Psoas muscle (tissue), 8 donors: ENCODE measurements around the gene CAVIN1. TPM values are rescaled to one million over a fixed set of nuclear protein-coding genes. Genes with fewer than 3 reads are reported as not detected.
"Not testable (repeated sequence)": the region's sequence is repeated elsewhere in the genome, so short reads cannot be mapped to it uniquely, and the experiment has no call there.

Experiments
- ATAC-seq, 4 donors: fragments of 200-7000 bp; cut with Tn5 transposase; one replicate each; pipeline ENCODE4 v1.9.1; 2020; ENCODE audit warnings: moderate library complexity in 3 of 4, mild to moderate bottlenecking in 2 of 4
- DNase-seq, 2 donors: peaks; one replicate each; pipeline ENCODE4 v3.0.0-alpha.2; 2020
- H3K27ac ChIP-seq: fragments of 200-600 bp; one replicate; pipeline ENCODE4 v1.8.0; 2022
- H3K27me3 ChIP-seq, 3 donors: fragments of 200-600 bp in 1 of 3; one replicate each; pipeline versions ENCODE4 v1.6.1 to v1.8.0; 2013 to 2022; ENCODE audit warnings: low read length in 2 of 3, mild to moderate bottlenecking in 2 of 3, moderate library complexity in 1 of 3; ENCODE audit not compliant: insufficient read depth in 3 of 3
- H3K36me3 ChIP-seq, 2 donors: fragments of 200-600 bp in 1 of 2; one replicate each; pipeline versions ENCODE4 v1.6.1 to v1.8.0; 2013 to 2022; ENCODE audit warnings: low read depth in 1 of 2, mild to moderate bottlenecking in 1 of 2, moderate library complexity in 1 of 2; ENCODE audit not compliant: insufficient read depth in 1 of 2
- H3K4me1 ChIP-seq: fragments of 200-600 bp; one replicate; pipeline ENCODE4 v1.8.0; 2022
- H3K4me3 ChIP-seq: fragments of 200-600 bp; one replicate; pipeline ENCODE4 v1.8.0; 2022; ENCODE audit warnings: mild to moderate bottlenecking
- H3K9me3 ChIP-seq: fragments of 200-600 bp; one replicate; pipeline ENCODE4 v1.8.0; 2022
- CTCF ChIP-seq: fragments of 200-600 bp; IDR thresholded peaks from one replicate; pipeline ENCODE4 v1.8.0; 2022; ENCODE audit warnings: antibody characterized with exemption
- WGBS, 3 donors: extraction: QIAGEN DNeasy Blood & Tissue Kit; methylation state at CpG; one replicate each; pipeline versions ENCODE4 v1.1.6 to v1.1.7; 2013; 5-methylcytosine and 5-hydroxymethylcytosine counted together
- intact Hi-C, 2 donors: fragments of 100-400 bp; cut with DNase I; formaldehyde crosslinking; loops; one replicate each; pipeline versions ENCODE4 v1.11.0 to v1.14.2; 2022
- polyA plus RNA-seq, 3 donors: library from polyadenylated mRNA; stranded (reverse); fragments of 200-250 nt; gene quantifications; one replicate each; pipeline ENCODE4 v1.2.3, GENCODE V29; 2013
- total RNA-seq, 4 donors: library from RNA; stranded (reverse); fragmentation: NEBNext Ultra II Directional in 2 of 4; extraction: Animal tissue kit (Norgen Biotek cat#: 25700) in 2 of 4; gene quantifications; one replicate each; pipeline versions ENCODE4 v1.2.1 to v1.2.4, GENCODE V29; 2021 to 2023
- donor health status: healthy with polysubstance abuse.
- donor health status: DM: no; HTN: no; CAD: no; lungs with moderate emphysema.
- donor health status: Bipolar disorder and iron deficiency.
- donor health status: healthy.
- donor health status: DM: yes; HTN: yes; CAD: no.
- donor health status: DM: no; HTN: no; CAD: no.
- donor health status: DM: no; HTN: no; CAD: no.
- donor health status: DM: yes; HTN: yes; CAD: no.

CAVIN1 gene
- total and polyA plus RNA-seq, 7 donors, result 69.5 to 151 (median 109) TPM

- no peak for DNase-seq
- intact Hi-C loops, result no loop called here
- 51 to 73% (median 63%) methylated on average over 7 of the region's 7 CpGs for WGBS, 3 donors
- no peak overlapping the region for H3K4me3 ChIP-seq
- H3K27me3 ChIP-seq, result no peaks in the 10 kb centered on the region
- peaks cover under 1 to 2% of the 10 kb centered on the region in 2 donors for H3K36me3 ChIP-seq
- no peaks in the 10 kb centered on the region for H3K9me3 ChIP-seq
- H3K4me1 ChIP-seq, result peaks cover 60% of the 10 kb centered on the region
- peak in 1 of 4 donors; percentile 17 for ATAC-seq
- no peak for TF ChIP-seq CTCF
- H3K27ac ChIP-seq, result peak overlapping the region; percentile 74
Observed at GRCh38 chr17:42363767-42364585, 59.1 kb downstream of the CAVIN1 start.

- peaks cover 0 to 2% of the 10 kb centered on the region in 2 donors for H3K36me3 ChIP-seq
- H3K4me1 ChIP-seq, result peaks cover 62% of the 10 kb centered on the region
- DNase-seq (no peak), ATAC-seq (no peak)
- TF ChIP-seq CTCF, result no peak
- no peak overlapping the region for H3K4me3 ChIP-seq
- H3K27me3 ChIP-seq, result no peaks in the 10 kb centered on the region
- peak overlapping the region; percentile 74 for H3K27ac ChIP-seq
- no peaks in the 10 kb centered on the region for H3K9me3 ChIP-seq
- 88 to 94% (median 90%) methylated on average over 1 of the region's 1 CpG for WGBS, 3 donors
- intact Hi-C loops, result no loop called here
Observed at GRCh38 chr17:42363231-42363630, 59.8 kb downstream of the CAVIN1 start.

- Histone ChIP-seq H3K4me1 (peaks cover 66% of the 10 kb centered on the region), H3K27me3 (no peaks in the 10 kb centered on the region), H3K36me3 (peaks cover 0 to 2% of the 10 kb centered on the region in 2 donors), H3K27ac (peak overlapping the region; percentile 74), H3K9me3 (no peaks in the 10 kb centered on the region), H3K4me3 (no peak overlapping the region)
- no peak for TF ChIP-seq CTCF
- intact Hi-C loops, result no loop called here
- 33 to 36% (median 33%) methylated on average over 7 of the region's 7 CpGs for WGBS, 3 donors
- ATAC-seq (peak; percentile 78 to 89 (median 88)), DNase-seq (peak in 1 of 2 donors; percentile 74)
Observed at GRCh38 chr17:42362245-42362961, 60.7 kb downstream of the CAVIN1 start.

GRCh38 chr17:42361781-42362186 is 61.3 kb downstream of the CAVIN1 start:
- ATAC-seq (peak; percentile 85 to 88 (median 88)), DNase-seq (no peak)
- Histone ChIP-seq H3K9me3 (no peaks in the 10 kb centered on the region), H3K4me3 (no peak overlapping the region), H3K36me3 (peaks cover 0 to 2% of the 10 kb centered on the region in 2 donors), H3K4me1 (peaks cover 66% of the 10 kb centered on the region), H3K27ac (peak overlapping the region; percentile 74), H3K27me3 (no peaks in the 10 kb centered on the region)
- intact Hi-C loops, result no loop called here
- no peak for TF ChIP-seq CTCF
- 25 to 35% (median 27%) methylated on average over 2 of the region's 2 CpGs for WGBS, 3 donors

GRCh38 chr17:42360388-42360787 is 62.7 kb downstream of the CAVIN1 start:
- 87 to 100% (median 92%) methylated on average over 2 of the region's 2 CpGs for WGBS, 3 donors
- intact Hi-C loops, H3K36me3 ChIP-seq, H3K9me3 ChIP-seq, H3K4me3 ChIP-seq, ATAC-seq, H3K27me3 ChIP-seq: not testable (repeated sequence)
- peak; percentile 36 to 61 for DNase-seq
- peaks cover 71% of the 10 kb centered on the region for H3K4me1 ChIP-seq
- H3K27ac ChIP-seq, result peak overlapping the region; percentile 23
